Measurements from ENCODE around the gene ACOX2.

- TF ChIP-seq CTCF (IDR thresholded peaks at IDR 0.05; ENCODE audit: borderline replicate concordance, extremely low read depth, low read length, poor library complexity, severe bottlenecking) (no peak), EZH2 (IDR thresholded peaks at IDR 0.05; ENCODE audit: borderline replicate concordance, low read depth, low read length, severe bottlenecking) (no peak)
Measured at GRCh38 chr3:58497097-58497496, 39.9 kb downstream of the ACOX2 start.

All from DND-41 (cell line).